MM.1S (cell line): ENCODE results near the gene RNF220.

ENCODE experiments used
- DNase-seq: peaks from one replicate; pipeline ENCODE4 v3.0.0-alpha.2; 2015
- H2AFZ ChIP-seq: fragments of 300-600 bp; sonication (generic); 2 replicates; pipeline ENCODE4 v1.6.0; 2016; ENCODE audit warnings: antibody characterized with exemption, low read length
- H3F3A ChIP-seq: fragments of 300-600 bp; sonication (generic); 2 replicates; pipeline ENCODE4 v1.6.1; 2016; ENCODE audit warnings: mild to moderate bottlenecking, antibody characterized with exemption, low read length, moderate library complexity, mixed read lengths; ENCODE audit not compliant: insufficient read depth
- H3K27ac ChIP-seq: fragments of 300-600 bp; sonication (generic); 2 replicates; pipeline ENCODE4 v1.5.1; 2016; ENCODE audit warnings: mild to moderate bottlenecking, low read length
- H3K27me3 ChIP-seq: fragments of 300-600 bp; sonication (generic); replicated peaks from 2 replicates; pipeline ENCODE4 v1.6.0; 2016; ENCODE audit warnings: low read length; ENCODE audit not compliant: insufficient read depth
- H3K36me3 ChIP-seq: fragments of 300-600 bp; sonication (generic); replicated peaks from 2 replicates; pipeline ENCODE4 v1.6.1; 2016; ENCODE audit warnings: mild to moderate bottlenecking, low read length, mixed read lengths; ENCODE audit not compliant: insufficient read depth
- H3K4me1 ChIP-seq: fragments of 300-600 bp; sonication (generic); 2 replicates; pipeline ENCODE4 v1.6.1; 2016; ENCODE audit warnings: low read length, mixed read lengths
- H3K4me2 ChIP-seq: fragments of 300-600 bp; sonication (generic); 2 replicates; pipeline ENCODE4 v1.6.0; 2016; ENCODE audit warnings: low read depth, low read length
- H3K4me3 ChIP-seq: fragments of 300-600 bp; sonication (generic); 2 replicates; pipeline ENCODE4 v1.5.1; 2016; ENCODE audit warnings: low read length, mixed read lengths
- H3K79me2 ChIP-seq: fragments of 300-600 bp; sonication (generic); 2 replicates; pipeline ENCODE4 v1.6.1; 2016; ENCODE audit warnings: mixed run types, low read length, mixed read lengths
- H3K9ac ChIP-seq: fragments of 300-600 bp; sonication (generic); 2 replicates; pipeline ENCODE4 v1.6.1; 2016; ENCODE audit warnings: low read length, mixed read lengths
- H3K9me2 ChIP-seq: fragments of 300-600 bp; sonication (generic); replicated peaks from 2 replicates; pipeline ENCODE4 v1.6.1; 2016; ENCODE audit warnings: mild to moderate bottlenecking, low read length, mixed read lengths; ENCODE audit not compliant: insufficient read depth
- H3K9me3 ChIP-seq: fragments of 300-600 bp; sonication (generic); replicated peaks from 2 replicates; pipeline ENCODE4 v1.6.1; 2016; ENCODE audit warnings: mild to moderate bottlenecking, low read length, mixed read lengths; ENCODE audit not compliant: insufficient read depth
- H4K20me1 ChIP-seq: fragments of 300-600 bp; sonication (generic); 2 replicates; pipeline ENCODE4 v1.6.1; 2016; ENCODE audit warnings: mild to moderate bottlenecking, low read length, moderate library complexity, mixed read lengths; ENCODE audit not compliant: insufficient read depth
- EZH2 ChIP-seq: fragments of 300-600 bp; sonication (generic); optimal IDR thresholded peaks from 2 replicates; pipeline ENCODE3; 2017; ENCODE audit warnings: low read depth, mild to moderate bottlenecking, antibody characterized with exemption, low read length, mixed read lengths
- EZH2phosphoT487 ChIP-seq: fragments of 300-600 bp; sonication (generic); IDR thresholded peaks from 2 replicates; pipeline ENCODE4 v1.6.1; 2018; ENCODE audit warnings: antibody characterized with exemption, low read length
- TF ChIP-seq, protein P1 (sequence below): fragments of 300-600 bp; sonication (generic); IDR thresholded peaks from 2 replicates; pipeline ENCODE4 v1.5.1; 2016; ENCODE audit warnings: antibody characterized with exemption, low read length, mixed read lengths

The RNF220 gene

DNA sequence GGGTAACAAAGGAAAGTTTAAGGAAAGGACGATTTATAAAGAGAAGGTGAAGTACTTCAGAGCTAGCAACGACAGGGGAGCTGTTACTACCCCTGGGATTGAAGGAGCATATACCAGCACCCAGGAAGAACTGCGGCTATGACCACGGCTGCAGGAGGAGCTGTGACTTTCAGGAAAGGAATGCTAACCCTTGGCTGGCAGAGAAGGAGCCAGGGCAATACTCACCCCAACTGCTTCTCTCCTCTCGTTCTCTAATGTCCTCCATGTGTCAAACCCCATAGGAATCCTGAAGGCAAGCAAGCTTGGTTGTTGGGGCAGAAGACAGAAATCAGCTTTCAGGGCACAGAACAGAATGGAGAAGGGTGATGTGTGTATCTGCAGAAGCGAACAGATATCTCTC lies 148.7 kb downstream of the RNF220 start:
- Histone ChIP-seq H3K9ac (no peak overlapping the region), H4K20me1 (no peaks in the 10 kb centered on the region), H3K36me3 (no peaks in the 10 kb centered on the region), H3K79me2 (no peaks in the 10 kb centered on the region), H2AFZ (no peak overlapping the region), H3K4me2 (no peak overlapping the region), H3K9me3 (no peaks in the 10 kb centered on the region), H3K4me3 (no peak overlapping the region), H3K27ac (no peak overlapping the region), H3K9me2 (no peaks in the 10 kb centered on the region), H3K27me3 (0 out of 2 replicates have a peak, but pooled peaks cover 6% of the 10 kb centered on the region), H3F3A (no peaks in the 10 kb centered on the region), H3K4me1 (no peaks in the 10 kb centered on the region)
- no peak for DNase-seq
- TF ChIP-seq EZH2phosphoT487: no peak
- TF ChIP-seq, protein P1, sequence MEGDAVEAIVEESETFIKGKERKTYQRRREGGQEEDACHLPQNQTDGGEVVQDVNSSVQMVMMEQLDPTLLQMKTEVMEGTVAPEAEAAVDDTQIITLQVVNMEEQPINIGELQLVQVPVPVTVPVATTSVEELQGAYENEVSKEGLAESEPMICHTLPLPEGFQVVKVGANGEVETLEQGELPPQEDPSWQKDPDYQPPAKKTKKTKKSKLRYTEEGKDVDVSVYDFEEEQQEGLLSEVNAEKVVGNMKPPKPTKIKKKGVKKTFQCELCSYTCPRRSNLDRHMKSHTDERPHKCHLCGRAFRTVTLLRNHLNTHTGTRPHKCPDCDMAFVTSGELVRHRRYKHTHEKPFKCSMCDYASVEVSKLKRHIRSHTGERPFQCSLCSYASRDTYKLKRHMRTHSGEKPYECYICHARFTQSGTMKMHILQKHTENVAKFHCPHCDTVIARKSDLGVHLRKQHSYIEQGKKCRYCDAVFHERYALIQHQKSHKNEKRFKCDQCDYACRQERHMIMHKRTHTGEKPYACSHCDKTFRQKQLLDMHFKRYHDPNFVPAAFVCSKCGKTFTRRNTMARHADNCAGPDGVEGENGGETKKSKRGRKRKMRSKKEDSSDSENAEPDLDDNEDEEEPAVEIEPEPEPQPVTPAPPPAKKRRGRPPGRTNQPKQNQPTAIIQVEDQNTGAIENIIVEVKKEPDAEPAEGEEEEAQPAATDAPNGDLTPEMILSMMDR: no peak

DNA sequence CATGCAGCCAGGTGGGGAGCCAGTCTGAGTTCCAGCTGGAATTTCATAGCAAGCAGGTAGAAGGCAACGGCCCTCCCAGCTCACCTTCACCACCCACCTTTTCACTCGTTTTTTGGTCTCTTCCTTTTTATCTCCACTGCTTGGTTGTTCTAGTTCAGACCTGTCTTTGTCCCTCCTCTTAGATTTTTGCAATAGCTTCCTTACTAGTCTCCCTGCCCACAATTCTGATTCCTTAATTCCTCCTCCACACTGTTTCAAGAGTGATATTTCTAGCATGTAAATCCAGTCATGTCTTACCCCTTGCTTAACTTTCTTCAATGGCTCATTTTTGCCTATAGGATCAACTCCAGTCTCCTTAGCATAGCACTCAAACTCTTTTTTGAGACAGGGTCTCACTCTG lies 149.7 kb downstream of the RNF220 start:
- DNase-seq: no peak
- no peak overlapping the region for H3K9ac ChIP-seq
- no peak overlapping the region for H2AFZ ChIP-seq
- TF ChIP-seq, protein P1: no peak
- TF ChIP-seq EZH2phosphoT487: no peak
- TF ChIP-seq EZH2: no peak
- H3K9me2 ChIP-seq: no peaks in the 10 kb centered on the region
- H3K27ac ChIP-seq: no peak overlapping the region
- H3K36me3 ChIP-seq: no peaks in the 10 kb centered on the region
- no peak overlapping the region for H3K4me3 ChIP-seq
- H3K9me3 ChIP-seq: no peaks in the 10 kb centered on the region
- H3K79me2 ChIP-seq: no peaks in the 10 kb centered on the region
- H3K4me2 ChIP-seq: no peak overlapping the region
- H3F3A ChIP-seq: no peaks in the 10 kb centered on the region
- no peaks in the 10 kb centered on the region for H4K20me1 ChIP-seq
- H3K4me1 ChIP-seq: no peaks in the 10 kb centered on the region
- peaks cover 6% of the 10 kb centered on the region; the same call in 1 of the 2 replicates for H3K27me3 ChIP-seq

DNA sequence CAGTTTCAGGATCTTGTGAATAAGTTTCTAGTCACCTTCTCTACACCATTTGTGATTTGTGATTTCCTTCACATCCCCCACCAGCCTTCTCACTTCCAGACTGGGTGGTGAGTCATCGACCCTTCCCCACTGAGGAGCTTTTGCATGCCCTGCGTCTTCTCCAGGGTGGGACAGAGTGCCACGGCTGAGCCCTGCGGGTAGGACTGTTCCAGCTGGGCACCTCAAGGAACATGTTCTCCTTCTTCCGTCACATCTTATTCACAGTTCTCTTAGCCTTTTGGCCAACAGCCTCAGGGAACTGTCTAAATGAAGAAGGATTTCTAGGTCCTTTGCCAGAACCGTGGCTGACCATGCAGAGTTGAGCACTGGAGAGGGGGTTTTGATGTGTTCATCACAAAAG lies 152.7 kb downstream of the RNF220 start:
- DNase-seq: no peak
- no peaks in the 10 kb centered on the region for H3K9me2 ChIP-seq
- H3K79me2 ChIP-seq: no peaks in the 10 kb centered on the region
- TF ChIP-seq, protein P1: no peak
- no peak for TF ChIP-seq EZH2
- TF ChIP-seq EZH2phosphoT487: no peak
- H3F3A ChIP-seq: no peaks in the 10 kb centered on the region
- no peaks in the 10 kb centered on the region for H3K4me1 ChIP-seq
- H3K9me3 ChIP-seq: no peaks in the 10 kb centered on the region
- H3K27ac ChIP-seq: no peak overlapping the region
- no peak overlapping the region for H3K4me2 ChIP-seq
- no peaks in the 10 kb centered on the region; the same call in none of the 2 replicates for H3K27me3 ChIP-seq
- no peak overlapping the region for H3K4me3 ChIP-seq
- no peaks in the 10 kb centered on the region for H4K20me1 ChIP-seq
- H3K9ac ChIP-seq: no peak overlapping the region
- no peaks in the 10 kb centered on the region for H3K36me3 ChIP-seq
- H2AFZ ChIP-seq: no peak overlapping the region

DNA sequence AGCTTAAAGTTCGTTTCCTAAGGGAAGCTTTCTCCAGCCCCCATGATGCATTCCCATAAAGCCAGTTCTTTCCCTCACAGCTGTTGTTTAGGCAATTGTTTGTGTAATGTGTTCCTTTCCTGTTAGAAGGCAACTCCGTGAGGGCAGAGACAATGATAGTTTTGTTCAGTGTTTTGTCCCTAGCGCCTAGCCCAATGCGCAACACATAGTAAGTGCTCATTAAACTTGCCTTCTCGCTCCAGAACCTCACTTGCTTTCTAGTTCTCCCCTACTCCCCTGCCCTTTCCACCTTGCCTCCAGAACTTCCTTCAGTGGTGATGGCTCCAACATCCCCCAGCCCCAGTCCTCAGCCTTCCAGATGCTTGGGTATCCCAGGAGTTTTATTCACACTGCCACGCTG lies 153.8 kb downstream of the RNF220 start:
- DNase-seq: no peak
- no peak overlapping the region for H3K4me3 ChIP-seq
- no peaks in the 10 kb centered on the region for H4K20me1 ChIP-seq
- no peak overlapping the region for H3K4me2 ChIP-seq
- no peaks in the 10 kb centered on the region for H3K36me3 ChIP-seq
- H3K79me2 ChIP-seq: no peaks in the 10 kb centered on the region
- no peaks in the 10 kb centered on the region for H3K9me3 ChIP-seq
- H3K9me2 ChIP-seq: no peaks in the 10 kb centered on the region
- H3K27ac ChIP-seq: no peak overlapping the region
- no peak overlapping the region for H3K9ac ChIP-seq
- no peaks in the 10 kb centered on the region; the same call in none of the 2 replicates for H3K27me3 ChIP-seq
- H3F3A ChIP-seq: no peaks in the 10 kb centered on the region
- no peak for TF ChIP-seq EZH2phosphoT487
- TF ChIP-seq EZH2: no peak
- TF ChIP-seq, protein P1: no peak
- no peak overlapping the region for H2AFZ ChIP-seq
- H3K4me1 ChIP-seq: no peaks in the 10 kb centered on the region
